BLaER1 treated with 17β-estradiol and CSF1 and Interleukin-3, amounts not matched to agents 10 nM and 100 nM (cell line): ENCODE measurements around the gene CLPTM1L.

Experiments used
- H3K27ac ChIP-seq, 11 experiments: shearing (Covaris generic); formaldehyde crosslinking; 2 replicates each; pipeline ENCODE4 v1.8.1; 2022
- H3K27me3 ChIP-seq, 11 experiments: shearing (Covaris generic); formaldehyde crosslinking; 2 replicates each; pipeline ENCODE4 v1.8.1; 2022
- H3K36me3 ChIP-seq, 11 experiments: shearing (Covaris generic); formaldehyde crosslinking; 2 replicates each; pipeline ENCODE4 v1.8.1; 2022
- H3K4me1 ChIP-seq, 10 experiments: shearing (Covaris generic); formaldehyde crosslinking; 2 replicates each; pipeline ENCODE4 v1.8.1; 2022
- H3K4me2 ChIP-seq, 11 experiments: shearing (Covaris generic); formaldehyde crosslinking; 2 replicates each; pipeline ENCODE4 v1.8.1; 2022
- H3K4me3 ChIP-seq, 10 experiments: shearing (Covaris generic); formaldehyde crosslinking; 2 replicates each; pipeline ENCODE4 v1.8.1; 2022
- H3K9ac ChIP-seq, 11 experiments: shearing (Covaris generic); formaldehyde crosslinking; 2 replicates each; pipeline ENCODE4 v1.8.1; 2022
- H3K9me3 ChIP-seq, 11 experiments: shearing (Covaris generic); formaldehyde crosslinking; replicated peaks in 1 of 11; 2 replicates each; pipeline ENCODE4 v1.8.1; 2022
- H4K20me1 ChIP-seq, 11 experiments: shearing (Covaris generic); formaldehyde crosslinking; 2 replicates each; pipeline ENCODE4 v1.8.1; 2022
- Cebpa-rat ChIP-seq, 11 experiments: shearing (Covaris generic); IDR thresholded peaks; 2 replicates each; pipeline ENCODE4 v1.8.1; 2022

CLPTM1L gene

DNA sequence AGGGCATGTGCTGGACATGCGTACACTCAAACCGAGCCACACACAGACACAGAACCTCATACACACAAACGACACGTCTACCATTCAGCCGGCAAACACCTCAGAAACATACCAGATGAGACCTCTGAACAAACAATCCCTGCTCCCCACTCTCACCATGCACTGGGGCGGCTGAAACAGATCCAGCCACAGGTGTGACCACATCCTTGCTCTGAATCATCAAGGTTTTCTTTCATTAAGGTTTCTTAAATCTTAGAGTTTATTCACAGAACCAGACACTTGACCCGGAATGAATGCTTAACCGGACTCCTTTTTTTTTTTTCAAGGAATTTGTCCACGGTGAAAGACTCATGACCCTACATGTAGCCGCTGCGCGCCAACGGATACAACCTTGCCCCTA lies 76.2 kb downstream of the CLPTM1L start:
- no peak for TF ChIP-seq Cebpa-rat (IDR thresholded peaks at IDR 0.05)
- Histone ChIP-seq H3K9ac (no peak overlapping the region), H3K36me3 (peaks cover 0 to 89% (median 83%) of the 10 kb centered on the region in 11 experiments; a peak in 16 of 22 replicates), H3K4me1 (0 out of 20 replicates have a peak, but pooled peaks cover 0 to 8% (median 0%) of the 10 kb centered on the region in 10 experiments), H3K27ac (no peak overlapping the region), H3K9me3 (peaks cover 0 to 1% (median 0%) of the 10 kb centered on the region in 11 experiments; a peak in 5 of 22 replicates), H3K27me3 (no peaks in the 10 kb centered on the region), H4K20me1 (peaks cover 0 to 76% (median 12%) of the 10 kb centered on the region in 11 experiments; a peak in 11 of 22 replicates), H3K4me2 (no peak overlapping the region), H3K4me3 (no peak overlapping the region)

DNA sequence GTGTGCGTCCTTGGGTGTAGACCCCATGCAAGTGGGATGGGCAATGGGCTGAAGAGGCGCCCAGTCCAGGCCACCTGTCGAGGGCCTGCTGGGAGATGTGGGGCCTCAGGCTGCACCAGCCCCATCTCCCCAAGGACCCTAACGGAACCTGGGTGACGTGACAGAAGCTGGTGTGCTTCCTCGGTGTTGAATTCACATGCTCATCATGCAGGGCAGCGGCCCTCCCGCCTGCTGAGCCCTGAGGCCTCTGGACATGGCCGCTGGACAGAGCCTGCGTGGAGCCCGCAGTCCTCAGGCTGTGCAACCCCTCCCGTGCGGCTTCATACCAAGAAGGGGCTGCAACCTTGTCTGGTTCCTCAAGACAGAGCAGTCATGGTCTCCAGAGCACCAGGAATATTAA lies 76.8 kb downstream of the CLPTM1L start:
- no peak for TF ChIP-seq Cebpa-rat (IDR thresholded peaks at IDR 0.05)
- no peak overlapping the region for H3K27ac ChIP-seq
- no peaks in the 10 kb centered on the region for H3K9me3 ChIP-seq
- no peak overlapping the region for H3K9ac ChIP-seq
- H3K27me3 ChIP-seq, result no peaks in the 10 kb centered on the region
- 0 out of 20 replicates have a peak, but pooled peaks cover 0 to 8% (median 0%) of the 10 kb centered on the region in 10 experiments for H3K4me1 ChIP-seq
- H3K4me2 ChIP-seq, result no peak overlapping the region
- H4K20me1 ChIP-seq, result peaks cover 0 to 81% (median 12%) of the 10 kb centered on the region in 11 experiments; a peak in 11 of 22 replicates
- H3K4me3 ChIP-seq, result no peak overlapping the region
- peaks cover 0 to 94% (median 87%) of the 10 kb centered on the region in 11 experiments; a peak in 16 of 22 replicates for H3K36me3 ChIP-seq
